ENCODE measurements around the gene G6PD.
A peak's percentile ranks its signal among the peaks of the same experiment; 100 is the strongest.

Gene G6PD

DNA sequence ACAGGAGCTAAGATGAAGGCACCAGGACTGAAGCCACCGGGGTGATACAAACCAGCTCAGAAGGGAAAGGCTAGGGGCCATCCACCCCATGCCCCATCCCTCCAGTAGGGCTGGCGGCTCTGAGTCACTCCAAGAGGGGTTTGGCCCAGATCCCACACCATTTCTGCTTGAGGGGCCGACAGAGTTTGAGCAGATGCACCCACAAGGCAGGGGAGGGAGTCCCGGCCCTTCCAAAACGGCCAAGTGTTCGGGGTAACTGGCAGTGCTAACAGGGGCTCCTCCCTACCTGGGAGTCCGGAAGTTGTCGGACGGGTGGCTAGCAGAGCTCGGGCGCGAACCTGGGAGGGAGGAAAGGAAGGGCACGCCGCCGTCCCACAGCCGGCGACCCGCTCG, 56.6 kb downstream of the G6PD start:
- Mint-ChIP-seq H3K4me1 (peaks cover 9% of the 10 kb centered on the region), H3K9me3 (no peaks in the 10 kb centered on the region), H3K27me3 (no peaks in the 10 kb centered on the region), H3K4me3 (peak overlapping the region; percentile 88), H3K36me3 (ENCODE audit: low read depth) (peaks cover 4% of the 10 kb centered on the region), H3K27ac (peak overlapping the region; percentile 87)
- ATAC-seq (peak; percentile 37), DNase-seq (peak; percentile 29)

DNA sequence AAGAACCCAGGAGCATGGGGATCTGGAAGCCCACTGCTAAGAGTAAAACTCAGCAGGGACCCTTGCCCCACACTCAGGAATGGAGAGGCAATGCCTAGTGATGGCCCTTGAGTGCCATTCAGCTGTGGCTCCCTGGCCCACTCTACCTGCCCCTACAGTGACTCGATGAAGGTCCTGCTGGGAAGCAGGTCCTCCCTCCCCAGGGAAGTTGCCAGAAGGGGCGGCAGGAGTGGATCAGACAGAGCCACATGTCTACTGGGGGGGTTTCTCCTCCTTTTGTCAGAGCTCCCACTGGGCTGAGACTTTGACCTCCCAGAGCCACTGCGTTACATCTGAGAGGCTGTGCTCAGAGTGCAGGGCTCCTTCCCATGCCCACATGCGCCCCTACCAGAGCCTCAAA, 57.5 kb downstream of the G6PD start:
- Mint-ChIP-seq H3K36me3 (ENCODE audit: low read depth) (peaks cover 4% of the 10 kb centered on the region), H3K4me3 (peak overlapping the region; percentile 88), H3K27ac (peak overlapping the region; percentile 87), H3K4me1 (peaks cover 16% of the 10 kb centered on the region), H3K9me3 (no peaks in the 10 kb centered on the region), H3K27me3 (no peaks in the 10 kb centered on the region)
- ATAC-seq (no peak), DNase-seq (no peak)

DNA sequence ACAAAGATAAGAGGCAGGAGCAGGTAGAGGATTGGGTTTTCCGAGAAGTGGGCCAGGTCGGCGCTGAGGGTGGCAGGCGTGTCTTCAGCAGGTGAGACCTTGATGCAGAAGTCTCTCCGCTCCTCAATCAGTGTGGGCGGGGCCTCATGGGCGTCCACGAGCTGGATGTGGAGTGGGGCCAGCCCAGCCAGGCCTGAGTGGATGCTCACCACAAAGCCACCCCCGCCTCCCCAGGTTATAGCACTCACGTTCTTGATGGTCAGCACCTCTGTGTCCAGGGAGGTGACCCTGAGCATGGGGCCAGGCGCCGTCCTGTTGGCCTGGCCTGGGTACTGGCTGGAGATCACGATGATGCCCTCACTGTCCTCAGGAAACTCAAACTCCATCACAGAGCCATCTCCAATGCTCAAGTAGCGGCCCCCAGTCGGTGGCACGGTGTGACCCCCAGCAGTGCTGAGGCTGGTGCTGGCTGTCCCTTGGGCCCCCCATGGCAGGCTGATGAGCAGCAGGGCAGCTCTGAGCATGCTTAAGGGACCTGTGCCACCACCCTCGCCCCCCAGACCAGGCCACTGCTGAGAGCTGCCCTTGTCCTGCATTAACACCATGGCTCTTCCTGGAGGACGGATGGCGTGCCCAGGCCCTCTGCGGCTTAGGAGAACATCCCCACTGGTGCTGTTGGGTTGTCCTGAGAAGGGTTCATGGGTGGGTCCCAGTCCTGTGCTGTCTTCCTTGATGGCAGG, 58.1 kb downstream of the G6PD start:
- peaks cover 4% of the 10 kb centered on the region for H3K36me3 Mint-ChIP-seq (ENCODE audit: low read depth)
- DNase-seq (no peak), ATAC-seq (no peak)
- H3K9me3 Mint-ChIP-seq = no peaks in the 10 kb centered on the region
- no peaks in the 10 kb centered on the region for H3K27me3 Mint-ChIP-seq
- no peak overlapping the region for H3K27ac Mint-ChIP-seq
- H3K4me3 Mint-ChIP-seq = peak overlapping the region; percentile 88
- H3K4me1 Mint-ChIP-seq = peaks cover 21% of the 10 kb centered on the region

DNA sequence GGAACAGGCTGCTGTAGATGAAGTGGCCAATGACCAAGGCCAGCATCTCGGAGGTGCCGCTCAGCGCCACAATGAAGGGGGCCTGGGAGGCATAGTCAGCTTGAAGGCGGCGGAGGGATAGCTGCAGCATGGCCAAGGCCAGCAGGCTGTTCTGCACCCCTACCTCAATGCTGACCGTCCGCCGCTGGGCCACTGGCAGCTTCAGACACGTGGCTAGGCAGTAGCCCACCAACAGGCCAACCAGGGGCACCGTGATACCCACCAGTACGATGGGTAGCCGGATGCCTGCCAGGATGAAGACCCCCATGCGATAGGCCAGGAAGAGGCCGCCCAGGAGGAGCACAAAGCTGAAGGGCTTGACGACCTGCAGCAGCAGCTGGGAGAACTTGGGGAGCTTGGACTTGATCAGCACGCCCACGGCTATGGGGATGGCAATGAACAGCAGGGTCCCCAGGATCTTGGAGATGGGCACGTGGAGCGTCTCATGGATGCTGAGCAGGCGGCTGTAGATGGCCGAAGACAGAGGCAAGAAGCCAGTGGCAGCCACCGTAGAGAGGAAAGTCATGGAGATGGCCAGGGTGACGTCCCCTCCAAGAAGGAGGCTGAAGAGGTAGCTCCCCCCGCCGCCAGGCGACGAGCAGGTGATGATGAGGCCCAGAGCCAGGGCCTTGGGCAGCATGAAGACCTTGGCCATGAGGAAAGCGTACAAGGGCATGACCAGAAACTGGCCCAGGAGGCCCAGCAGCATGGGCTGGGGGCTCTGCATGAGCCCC, 58.9 kb downstream of the G6PD start:
- ATAC-seq = no peak
- H3K9me3 Mint-ChIP-seq = no peaks in the 10 kb centered on the region
- H3K27ac Mint-ChIP-seq = no peak overlapping the region
- H3K27me3 Mint-ChIP-seq = no peaks in the 10 kb centered on the region
- H3K36me3 Mint-ChIP-seq (ENCODE audit: low read depth) = peaks cover 4% of the 10 kb centered on the region
- DNase-seq = no peak
- peaks cover 24% of the 10 kb centered on the region for H3K4me1 Mint-ChIP-seq
- peak overlapping the region; percentile 70 for H3K4me3 Mint-ChIP-seq

DNA sequence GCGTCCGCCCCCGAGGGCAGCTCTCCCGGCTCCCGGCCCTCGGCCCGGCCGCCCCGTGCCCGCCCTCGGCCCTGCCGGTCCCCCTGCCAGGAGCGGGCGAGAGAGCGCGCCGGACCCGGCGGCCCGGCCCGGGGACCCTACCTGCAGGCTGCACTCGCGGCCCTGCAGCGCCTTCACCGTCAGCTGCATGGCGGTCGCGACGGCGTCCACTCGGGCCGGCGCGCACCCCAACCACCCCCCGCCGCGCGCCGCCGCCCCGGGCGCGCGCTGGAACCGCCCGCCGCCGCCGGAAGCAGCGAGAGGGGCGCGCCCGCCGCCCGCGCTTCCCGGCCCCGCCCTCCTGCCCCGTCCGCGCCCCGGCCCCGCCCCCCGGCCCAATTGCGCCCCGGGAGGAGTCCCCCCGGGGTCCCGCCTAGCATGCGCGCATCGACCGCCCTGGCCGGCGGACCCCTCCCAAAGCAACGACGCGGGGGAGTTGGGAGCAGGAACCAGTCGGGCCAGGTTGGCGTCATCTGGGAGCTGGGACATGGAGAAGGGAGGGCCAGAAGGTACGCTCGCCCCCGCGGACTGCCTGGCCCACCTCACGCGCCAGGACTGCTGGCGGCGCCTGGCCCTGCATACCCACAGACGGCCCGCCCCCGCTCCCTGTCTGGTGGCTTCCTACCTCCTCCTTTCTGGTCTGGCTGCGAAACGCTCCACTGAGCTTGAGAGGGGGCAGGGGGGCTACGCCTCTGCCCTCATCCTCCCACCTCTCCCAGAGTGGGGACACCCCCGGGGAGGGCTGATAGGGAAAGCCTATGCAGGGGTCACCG, 60.0 kb downstream of the G6PD start, which contains the start of gene UBL4A:
TSS of gene UBL4A (minus strand) at position 220 of the 812 bp plus-strand sequence. CDS start at position 189, 31 bp downstream.
- ATAC-seq (no peak), DNase-seq (peak; percentile 64)
- Mint-ChIP-seq H3K27ac (peak within 1 kb of the TSS; percentile 65), H3K9me3 (no peaks in the 10 kb centered on the region), H3K4me3 (peak within 1 kb of the TSS; percentile 73), H3K4me1 (peaks cover 24% of the 10 kb centered on the region), H3K27me3 (no peaks in the 10 kb centered on the region), H3K36me3 (ENCODE audit: low read depth) (peaks cover 4% of the 10 kb centered on the region)

- DNase-seq (peak; percentile 39), ATAC-seq (no peak)
- no peak overlapping the region for H3K27ac Mint-ChIP-seq
- no peaks in the 10 kb centered on the region for H3K9me3 Mint-ChIP-seq
- H3K27me3 Mint-ChIP-seq = no peaks in the 10 kb centered on the region
- peaks cover 4% of the 10 kb centered on the region for H3K36me3 Mint-ChIP-seq (ENCODE audit: low read depth)
- H3K4me3 Mint-ChIP-seq = peak overlapping the region; percentile 73
- peaks cover 24% of the 10 kb centered on the region for H3K4me1 Mint-ChIP-seq
Observed at GRCh38 chrX:154486052-154486395, 60.6 kb downstream of the G6PD start.

DNA sequence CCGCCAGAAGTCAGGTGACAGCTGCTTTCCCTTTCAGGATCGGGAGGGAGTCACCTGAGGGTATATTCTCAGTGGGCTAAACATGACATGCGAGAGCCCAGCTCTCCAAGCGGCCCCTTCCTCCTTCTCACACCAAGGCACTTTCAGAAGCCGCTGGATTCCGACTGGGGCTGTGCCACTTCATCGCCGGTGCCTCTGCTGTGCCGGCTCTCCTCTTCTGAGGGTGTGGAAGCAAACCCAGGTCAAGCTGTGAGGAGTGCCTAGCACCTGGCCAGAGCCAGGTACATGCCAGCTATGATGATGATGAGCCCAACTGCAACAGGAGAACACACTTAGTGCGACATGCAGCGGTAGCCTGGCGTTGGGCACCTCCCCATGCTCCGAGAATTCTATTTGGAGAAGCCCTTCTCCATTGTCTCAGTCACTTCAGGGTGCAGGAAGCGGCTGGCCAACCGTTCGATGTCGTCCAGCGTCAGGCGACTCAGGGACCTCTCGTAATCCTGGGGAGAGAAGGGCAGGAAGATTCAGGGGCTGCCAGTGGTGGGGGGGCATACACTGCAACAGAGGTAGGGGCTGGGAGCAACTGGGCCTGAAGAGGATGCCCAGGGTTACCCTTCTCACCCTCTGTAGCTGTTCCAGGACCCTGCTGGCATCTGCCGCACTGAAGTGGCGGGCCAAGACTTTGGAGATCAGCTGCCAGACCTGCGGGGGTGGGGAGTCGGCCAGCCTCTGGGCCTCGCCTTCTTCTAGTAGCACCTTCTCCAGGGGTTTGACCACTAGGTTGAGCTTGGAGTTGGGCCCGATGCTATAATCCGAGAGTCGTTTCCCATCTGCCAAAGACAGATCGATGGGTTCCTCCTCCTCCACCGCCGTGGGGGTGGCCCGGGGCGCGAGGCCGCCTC, 61.2 kb downstream of the G6PD start:
- Mint-ChIP-seq H3K4me3 (peak overlapping the region; percentile 73), H3K27me3 (no peaks in the 10 kb centered on the region), H3K4me1 (peaks cover 24% of the 10 kb centered on the region), H3K36me3 (ENCODE audit: low read depth) (peaks cover 4% of the 10 kb centered on the region), H3K27ac (peak overlapping the region; percentile 52), H3K9me3 (no peaks in the 10 kb centered on the region)
- no peak for DNase-seq
- ATAC-seq = no peak

DNA sequence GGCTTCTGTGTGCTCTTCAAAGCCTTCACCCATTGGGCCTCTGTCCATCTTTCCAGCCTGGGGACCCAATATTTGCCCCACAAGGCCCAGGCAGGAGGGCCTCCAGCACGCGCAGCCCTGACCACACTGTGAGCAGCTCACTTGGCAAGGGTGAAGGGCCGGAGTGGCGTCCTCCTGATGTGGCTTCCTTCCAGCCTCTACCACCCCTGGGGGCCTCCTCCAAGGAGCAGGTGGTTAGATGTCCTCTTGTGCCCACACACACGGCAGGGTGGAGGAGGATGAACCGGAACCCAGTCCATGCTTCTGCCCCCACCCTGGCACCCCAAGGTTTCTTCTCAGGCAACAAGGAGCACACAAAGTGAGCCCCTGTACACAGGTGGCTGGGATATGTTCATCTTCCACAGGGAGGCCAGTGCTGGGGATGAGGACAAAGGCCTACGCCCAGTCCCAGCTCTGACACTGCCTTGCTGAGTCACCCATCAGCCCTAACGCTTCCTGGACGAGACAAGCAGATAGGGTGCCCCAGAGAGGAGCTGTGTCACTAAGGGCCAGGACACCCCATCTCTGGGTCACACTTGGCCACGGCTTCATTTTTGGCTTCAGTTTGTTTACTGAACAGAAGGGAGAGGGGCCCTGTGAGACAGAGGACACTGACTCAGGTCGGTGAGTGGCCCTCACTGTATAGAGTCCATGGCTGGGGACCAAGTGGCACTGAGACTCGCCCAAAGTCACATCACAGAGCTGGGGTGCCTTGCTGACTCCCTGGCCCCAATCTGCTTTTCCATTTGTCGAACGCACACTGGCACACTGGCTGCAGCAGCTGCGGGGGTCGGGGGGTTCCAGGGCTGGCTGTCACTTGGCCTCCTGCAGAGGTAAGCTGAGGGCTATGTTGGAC, 62.1 kb downstream of the G6PD start:
- Mint-ChIP-seq H3K4me3 (peak overlapping the region; percentile 52), H3K36me3 (ENCODE audit: low read depth) (peaks cover 4% of the 10 kb centered on the region), H3K27me3 (no peaks in the 10 kb centered on the region), H3K9me3 (no peaks in the 10 kb centered on the region), H3K4me1 (peaks cover 25% of the 10 kb centered on the region), H3K27ac (peak overlapping the region; percentile 59)
- DNase-seq = no peak
- ATAC-seq = peak; percentile 33

- peaks cover 4% of the 10 kb centered on the region for H3K36me3 Mint-ChIP-seq (ENCODE audit: low read depth)
- H3K27ac Mint-ChIP-seq = no peak overlapping the region
- H3K4me3 Mint-ChIP-seq = peak overlapping the region; percentile 15
- H3K27me3 Mint-ChIP-seq = no peaks in the 10 kb centered on the region
- DNase-seq (no peak), ATAC-seq (no peak)
- no peaks in the 10 kb centered on the region for H3K9me3 Mint-ChIP-seq
- peaks cover 25% of the 10 kb centered on the region for H3K4me1 Mint-ChIP-seq
Observed at GRCh38 chrX:154483325-154483724, 63.3 kb downstream of the G6PD start.

GRCh38 chrX:154482786-154483185, 63.9 kb downstream of the G6PD start:
- no peak overlapping the region for H3K4me3 Mint-ChIP-seq
- ATAC-seq = no peak
- no peaks in the 10 kb centered on the region for H3K9me3 Mint-ChIP-seq
- no peak overlapping the region for H3K27ac Mint-ChIP-seq
- no peak for DNase-seq
- H3K36me3 Mint-ChIP-seq (ENCODE audit: low read depth) = peaks cover under 1% of the 10 kb centered on the region
- no peaks in the 10 kb centered on the region for H3K27me3 Mint-ChIP-seq
- H3K4me1 Mint-ChIP-seq = peaks cover 27% of the 10 kb centered on the region

GRCh38 chrX:154481911-154482601, 64.6 kb downstream of the G6PD start:
- no peaks in the 10 kb centered on the region for H3K27me3 Mint-ChIP-seq
- no peaks in the 10 kb centered on the region for H3K36me3 Mint-ChIP-seq (ENCODE audit: low read depth)
- H3K9me3 Mint-ChIP-seq = no peaks in the 10 kb centered on the region
- DNase-seq (no peak), ATAC-seq (no peak)
- peaks cover 27% of the 10 kb centered on the region for H3K4me1 Mint-ChIP-seq
- no peak overlapping the region for H3K4me3 Mint-ChIP-seq
- no peak overlapping the region for H3K27ac Mint-ChIP-seq

Data from activated naive CD8-positive, alpha-beta T cell treated with anti-CD3 and anti-CD28 coated beads, Interleukin-2, amount 50 U/mL, for 24 hours (primary cell).